GM12878 (cell line): Measurements from ENCODE around the gene TSC22D3.

Source experiments
- CHD2 ChIP-seq: IDR thresholded peaks from 2 replicates; pipeline ENCODE4 v1.6.1; 2011; ENCODE audit warnings: low read depth, low read length, improper control_type of control experiment, borderline replicate concordance
- CTCF ChIP-seq, 3 experiments: IDR thresholded peaks in 2 of 3; conservative IDR thresholded peaks in 1 of 3; 2 replicates each; pipeline ENCODE4 v1.5.1; 2011; ENCODE audit warnings: low read depth in 3 of 3, low read length in 3 of 3, mild to moderate bottlenecking in 3 of 3, control low read depth in 2 of 3, moderate library complexity in 2 of 3, inconsistent platforms in 1 of 3, mixed read lengths in 1 of 3; ENCODE audit not compliant: control insufficient read depth in 2 of 3, insufficient read depth in 1 of 3; ENCODE audit errors: extremely low read depth in 1 of 3
- EP300 ChIP-seq, 2 experiments: fragments of 150-350 bp in 1 of 2; IDR thresholded peaks; 2 replicates each; pipeline ENCODE4 v1.6.1; 2011 to 2012; ENCODE audit warnings: low read depth in 2 of 2, low read length in 2 of 2, borderline replicate concordance in 1 of 2, improper control_type of control experiment in 1 of 2, inconsistent platforms in 1 of 2; ENCODE audit not compliant: control insufficient read depth in 1 of 2
- NR2C1 ChIP-seq: fragments of 450-650 bp; IDR thresholded peaks from 2 replicates; pipeline ENCODE4 v1.6.1; 2017; ENCODE audit warnings: antibody characterized with exemption, mild to moderate bottlenecking, moderate library complexity
- POLR2AphosphoS5 ChIP-seq: IDR thresholded peaks from 2 replicates; pipeline ENCODE4 v1.6.1; 2011; ENCODE audit warnings: mild to moderate bottlenecking, low read length, inconsistent platforms
- RAD21 ChIP-seq: IDR thresholded peaks from 2 replicates; pipeline ENCODE4 v1.6.1; 2011; ENCODE audit warnings: mild to moderate bottlenecking, low read depth, low read length, moderate library complexity; ENCODE audit not compliant: insufficient read depth
- REST ChIP-seq: IDR thresholded peaks from 2 replicates; pipeline ENCODE4 v1.6.1; 2012; ENCODE audit warnings: mild to moderate bottlenecking, low read depth, low read length
- SREBF2 ChIP-seq: IDR thresholded peaks from 2 replicates; pipeline ENCODE4 v1.6.1; 2012; ENCODE audit warnings: mild to moderate bottlenecking, low read length
- TAF1 ChIP-seq: IDR thresholded peaks from 2 replicates; pipeline ENCODE4 v1.6.1; 2011; ENCODE audit warnings: mild to moderate bottlenecking, low read depth, low read length, borderline replicate concordance
- YBX1 ChIP-seq: fragments of 450-650 bp; IDR thresholded peaks from 2 replicates; pipeline ENCODE4 v1.6.1; 2016; ENCODE audit warnings: antibody characterized with exemption
- ZNF274 ChIP-seq: IDR thresholded peaks from one replicate; pipeline ENCODE4 v1.8.0; 2011; ENCODE audit not compliant: insufficient read length, insufficient read depth

GRCh38 chrX:107673933-107674479, 101.6 kb downstream of the TSC22D3 start:
- TF ChIP-seq RAD21 (no peak), ZNF274 (no peak), SREBF2 (no peak), REST (no peak), EP300 (IDR thresholded peaks at IDR 0.05; ENCODE audit: borderline replicate concordance in 1 of 2, control insufficient read depth in 1 of 2, low read depth in 2 of 2, low read length in 2 of 2) (peak; percentile 76 to 88), TAF1 (no peak), NR2C1 (no peak), CTCF (IDR thresholded peaks at IDR 0.05 in 2 of 3, conservative IDR thresholded peaks at IDR 0.05 in 1 of 3; ENCODE audit: control insufficient read depth in 2 of 3, extremely low read depth in 1 of 3, insufficient read depth in 1 of 3, low read depth in 3 of 3, low read length in 3 of 3) (no peak), CHD2 (peak; percentile 38; the same call in 1 of the 2 replicates), POLR2AphosphoS5 (no peak), YBX1 (no peak)
